Left hindlimb (tissue), 1 donor: Measurements from ENCODE around the gene DHX32.
A peak's percentile ranks its signal among the peaks of the same experiment; 100 is the strongest.
"Not testable (repeated sequence)": the region's sequence is repeated elsewhere in the genome, so short reads cannot be mapped to it uniquely, and the experiment has no call there.

Source experiments
- DNase-seq: peaks from one replicate; pipeline ENCODE4 v3.0.0-alpha.2; 2018

The DHX32 gene, protein sequence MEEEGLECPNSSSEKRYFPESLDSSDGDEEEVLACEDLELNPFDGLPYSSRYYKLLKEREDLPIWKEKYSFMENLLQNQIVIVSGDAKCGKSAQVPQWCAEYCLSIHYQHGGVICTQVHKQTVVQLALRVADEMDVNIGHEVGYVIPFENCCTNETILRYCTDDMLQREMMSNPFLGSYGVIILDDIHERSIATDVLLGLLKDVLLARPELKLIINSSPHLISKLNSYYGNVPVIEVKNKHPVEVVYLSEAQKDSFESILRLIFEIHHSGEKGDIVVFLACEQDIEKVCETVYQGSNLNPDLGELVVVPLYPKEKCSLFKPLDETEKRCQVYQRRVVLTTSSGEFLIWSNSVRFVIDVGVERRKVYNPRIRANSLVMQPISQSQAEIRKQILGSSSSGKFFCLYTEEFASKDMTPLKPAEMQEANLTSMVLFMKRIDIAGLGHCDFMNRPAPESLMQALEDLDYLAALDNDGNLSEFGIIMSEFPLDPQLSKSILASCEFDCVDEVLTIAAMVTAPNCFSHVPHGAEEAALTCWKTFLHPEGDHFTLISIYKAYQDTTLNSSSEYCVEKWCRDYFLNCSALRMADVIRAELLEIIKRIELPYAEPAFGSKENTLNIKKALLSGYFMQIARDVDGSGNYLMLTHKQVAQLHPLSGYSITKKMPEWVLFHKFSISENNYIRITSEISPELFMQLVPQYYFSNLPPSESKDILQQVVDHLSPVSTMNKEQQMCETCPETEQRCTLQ

DNA sequence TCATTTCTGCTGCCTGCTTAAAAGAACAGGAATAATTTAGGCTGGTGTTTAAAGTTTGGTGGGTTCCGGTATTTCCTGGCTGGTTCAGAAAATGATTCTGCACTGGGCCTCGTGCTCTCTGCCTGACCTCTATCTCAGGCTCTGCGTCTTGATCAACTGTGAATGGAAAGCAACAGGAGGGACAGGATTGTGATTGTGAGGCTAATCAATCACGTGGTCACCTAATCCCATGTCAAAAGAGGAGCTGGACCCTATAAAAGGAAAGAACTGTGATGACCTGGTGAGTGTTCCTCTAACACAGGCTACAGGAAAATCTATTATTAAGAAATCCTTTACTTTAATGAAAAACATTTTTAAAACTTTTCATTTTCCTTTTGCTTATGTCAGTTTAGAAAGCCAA is at the start of gene DHX32:
DHX32 (minus strand) TSS at position 101 of the 400 bp plus-strand sequence. CDS start 468 bp downstream, outside the sequence.
- DNase-seq, result no peak

DNA sequence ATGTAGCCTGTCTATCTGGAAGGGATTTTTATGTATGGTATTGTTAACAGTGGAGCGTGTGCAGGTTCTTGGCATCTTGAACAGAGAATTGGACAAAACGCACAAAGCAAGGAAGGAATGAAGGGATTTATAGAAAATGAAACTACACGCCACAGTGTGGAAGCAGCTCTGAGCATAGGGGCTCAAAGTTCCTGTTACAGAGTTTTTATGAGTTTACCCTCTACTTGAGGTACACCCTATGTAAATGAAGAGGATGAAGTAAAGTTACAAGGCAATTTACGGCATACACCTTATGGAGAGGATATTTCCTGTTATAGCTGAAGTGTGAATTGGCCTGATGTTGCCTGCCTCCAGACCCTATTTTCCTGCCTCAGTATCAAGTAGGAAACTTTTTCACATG is 48.5 kb upstream of the DHX32 start:
- no peak for DNase-seq

DNA sequence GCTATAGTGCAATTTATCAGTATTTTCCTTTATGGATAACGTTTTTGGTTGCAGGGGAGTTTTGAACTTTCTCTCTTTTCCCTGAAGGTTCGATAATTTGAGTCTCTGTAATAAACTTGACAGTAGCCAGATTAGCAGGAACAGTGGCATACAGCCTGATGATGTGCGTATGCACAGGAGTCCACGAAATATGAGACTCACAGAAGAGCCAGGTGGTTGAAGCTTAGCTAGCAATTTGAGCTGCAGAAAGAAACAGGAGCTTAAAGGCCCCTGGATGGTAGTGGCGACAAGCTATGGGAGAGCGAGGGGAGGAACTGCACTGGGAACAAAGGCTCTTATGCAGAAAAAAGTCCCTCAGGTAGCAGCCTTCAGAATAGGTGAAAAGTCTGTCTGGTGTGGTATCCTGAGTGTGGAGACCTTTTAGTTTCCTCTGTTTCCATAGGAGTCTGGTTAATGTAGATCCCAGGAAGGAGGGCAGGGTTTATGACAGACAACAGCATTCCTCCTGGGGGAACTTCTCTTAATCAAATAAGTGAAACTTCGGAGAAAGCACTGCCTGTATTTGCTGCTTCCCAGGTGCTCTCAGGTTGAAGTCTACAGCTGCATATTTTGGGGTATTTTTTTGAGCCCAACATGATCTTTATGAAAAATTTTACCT is 48.0 kb upstream of the DHX32 start:
- no peak for DNase-seq

DNA sequence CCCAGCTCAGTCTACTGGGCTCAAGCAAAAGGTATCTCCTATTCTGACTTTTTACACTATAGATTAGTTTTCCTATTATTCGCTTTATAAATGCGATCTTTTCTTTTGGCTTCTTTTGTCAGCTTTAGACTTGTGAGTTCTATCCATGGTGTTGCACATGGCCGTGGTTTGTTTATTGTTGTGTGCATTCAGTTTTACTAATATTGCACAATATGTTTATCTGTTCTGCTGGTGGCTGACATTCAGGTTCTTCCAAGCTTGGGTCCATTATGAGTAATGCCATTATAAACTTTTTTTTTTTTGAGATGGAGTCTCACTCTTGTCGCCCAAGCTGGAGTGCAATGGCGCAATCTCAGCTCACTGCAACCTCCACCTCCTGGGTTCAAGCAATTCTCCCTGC is 46.2 kb upstream of the DHX32 start:
- DNase-seq, result not testable (repeated sequence)

DNA sequence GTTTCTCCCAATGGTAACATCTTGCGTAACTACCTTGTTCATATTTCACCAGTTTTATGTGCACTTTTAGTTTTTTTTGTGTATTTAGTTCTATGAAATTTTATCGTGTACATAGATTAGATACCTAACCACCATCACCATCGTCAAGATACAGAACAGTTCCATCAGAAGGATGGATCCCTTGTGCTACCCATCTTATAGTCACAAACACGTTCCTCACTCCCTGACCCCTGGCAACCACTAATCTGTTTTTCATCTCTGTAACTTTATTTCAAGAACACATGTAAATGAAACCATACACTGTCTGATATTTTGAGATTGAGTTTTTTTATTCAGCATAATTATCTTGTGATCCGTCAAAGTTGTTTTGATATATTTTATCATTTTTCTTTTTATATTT is 45.2 kb upstream of the DHX32 start:
- no peak for DNase-seq

DNA sequence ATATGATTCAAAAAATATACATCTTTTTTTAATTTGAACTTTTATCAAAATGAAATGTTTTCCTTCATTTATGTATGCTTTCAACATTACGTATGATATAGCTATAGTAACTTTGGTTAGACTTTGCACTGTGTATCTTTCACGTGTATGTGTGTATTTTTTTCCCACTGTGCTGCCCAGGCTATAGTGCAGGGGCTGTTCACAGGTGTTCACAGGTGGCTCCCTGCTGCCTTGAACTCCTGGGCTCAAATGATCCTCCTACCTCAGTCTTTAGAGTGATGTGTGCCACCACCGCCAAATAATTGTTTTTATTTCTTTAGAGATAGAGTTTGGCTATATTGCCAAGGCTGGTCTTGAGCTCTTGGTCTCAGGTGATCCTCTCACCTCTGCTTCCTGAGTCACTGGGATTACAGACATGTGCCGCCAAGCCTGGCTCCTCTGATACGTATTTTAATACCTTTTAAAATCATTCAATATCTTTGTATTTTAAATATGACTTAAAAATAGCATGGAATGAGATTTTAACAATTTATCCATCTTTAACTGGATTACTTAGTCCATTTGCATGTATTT is 44.3 kb upstream of the DHX32 start:
- DNase-seq, result no peak

DNA sequence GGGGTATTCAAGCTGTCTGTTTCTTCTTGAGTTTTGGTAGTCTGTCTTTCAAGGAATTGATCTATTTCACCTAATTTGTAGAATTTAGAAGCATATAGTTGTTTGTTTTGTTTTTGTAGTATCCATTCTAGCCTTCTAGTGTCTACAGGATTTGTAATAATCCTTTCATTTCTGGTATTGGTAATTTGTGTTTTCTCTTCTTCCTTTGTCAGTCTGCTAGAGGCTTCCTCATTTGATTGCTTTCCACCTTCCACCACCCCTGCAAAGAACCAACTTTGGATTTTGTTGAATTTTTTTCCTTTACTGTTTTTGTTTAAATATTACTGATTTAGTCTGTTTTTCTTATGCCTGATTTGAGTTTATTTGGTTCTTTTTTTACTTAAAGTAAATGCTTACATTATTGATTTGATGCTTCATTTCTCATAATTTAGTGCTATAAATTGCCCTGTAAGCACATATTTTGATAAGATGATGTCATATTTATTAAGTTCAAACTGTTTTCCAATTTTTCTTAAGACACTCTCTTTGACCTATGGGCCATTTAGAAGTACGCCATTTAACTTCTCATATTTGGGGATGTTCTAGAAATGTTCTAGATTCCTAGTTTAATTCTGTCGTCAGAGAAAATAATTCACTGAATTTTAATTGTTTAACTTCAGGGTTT is 40.7 kb upstream of the DHX32 start:
- DNase-seq, result not testable (repeated sequence)

DNA sequence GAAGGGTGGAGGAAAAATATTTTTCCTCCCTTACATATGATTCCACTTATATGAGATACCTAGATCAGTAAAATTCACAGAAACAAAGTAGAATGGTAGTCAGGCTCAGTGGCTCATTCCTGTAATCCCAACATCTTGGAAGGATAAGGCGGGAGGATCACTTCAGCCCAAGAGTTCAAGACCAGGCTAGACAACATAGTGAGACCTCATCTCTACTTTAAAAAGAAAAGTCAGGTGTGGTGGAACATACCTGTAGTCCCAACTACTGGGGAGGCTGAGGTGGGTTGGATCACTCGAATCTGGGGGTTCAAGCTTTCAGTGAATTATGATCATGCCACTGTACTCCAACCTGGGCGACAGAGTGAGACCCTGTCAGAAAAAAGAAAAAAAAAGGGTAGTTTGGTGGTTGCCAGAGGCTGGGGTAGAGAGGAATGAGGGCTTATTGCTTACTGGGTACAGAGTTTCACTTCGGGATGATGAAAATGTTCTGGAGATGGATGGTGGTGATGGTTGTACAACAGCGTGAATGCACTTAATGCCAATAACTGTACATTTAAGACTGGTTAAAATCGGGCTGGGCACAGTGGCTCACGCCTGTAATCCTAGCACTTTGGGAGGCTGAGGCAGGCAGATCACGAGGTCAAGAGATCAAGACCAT is 36.7 kb upstream of the DHX32 start:
- DNase-seq, result not testable (repeated sequence)

DNA sequence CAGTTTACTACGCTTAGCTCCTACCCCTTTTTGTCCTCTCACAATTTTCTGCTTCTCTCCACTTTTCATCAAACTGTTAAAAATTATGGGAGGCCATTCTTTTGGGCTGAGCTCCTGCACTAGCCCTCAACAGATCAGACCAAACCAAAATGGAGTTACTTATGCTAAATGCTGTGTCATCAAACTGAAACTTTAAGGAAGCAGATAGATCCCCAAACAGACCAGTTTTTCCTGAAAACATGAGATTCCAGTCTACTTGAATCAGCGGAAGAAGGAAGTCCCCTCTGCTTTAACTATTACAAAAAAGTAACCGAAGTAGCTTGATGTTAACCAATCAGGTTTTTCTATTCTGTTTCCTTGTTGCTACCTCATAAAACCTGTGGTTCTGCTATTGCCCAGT is 35.9 kb upstream of the DHX32 start:
- no peak for DNase-seq

DNA sequence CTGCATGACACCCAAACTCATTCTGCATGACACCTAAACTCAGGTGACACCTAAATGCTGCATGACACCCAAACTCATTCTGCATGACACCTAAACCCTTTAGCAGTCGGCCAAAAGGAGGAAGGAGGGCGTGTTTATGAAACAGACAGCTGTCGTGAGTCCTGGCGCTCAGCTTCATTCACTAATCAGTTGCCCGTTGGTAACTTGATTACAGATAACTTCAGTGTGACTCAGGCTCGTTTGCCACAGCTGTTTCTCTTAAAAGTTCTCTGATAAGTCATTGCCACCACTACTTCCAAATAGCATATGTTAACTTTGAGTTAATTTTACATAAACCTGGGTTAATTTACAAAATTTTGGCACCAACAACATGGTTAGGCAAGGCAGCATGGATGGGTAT is 32.2 kb upstream of the DHX32 start:
- DNase-seq, result not testable (repeated sequence)

DNA sequence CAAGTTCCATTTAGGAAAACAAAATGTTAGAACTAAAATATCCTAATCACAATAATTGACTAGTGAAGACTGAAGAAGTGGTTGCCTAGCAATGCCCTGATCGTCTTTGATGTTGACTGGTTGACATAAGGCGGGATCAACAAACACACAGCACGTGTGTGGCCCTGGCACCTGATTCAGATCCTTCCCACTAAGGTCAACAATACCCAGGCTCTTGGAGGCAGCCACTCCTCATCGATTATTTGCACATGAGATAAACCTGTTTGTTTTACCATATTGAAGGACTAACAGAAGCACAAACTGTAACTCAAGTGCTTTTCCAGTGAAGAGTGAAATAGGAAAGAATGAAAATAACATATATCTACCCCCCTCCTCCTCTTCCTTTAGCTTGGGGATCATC is 30.9 kb upstream of the DHX32 start:
- DNase-seq, result no peak

DNA sequence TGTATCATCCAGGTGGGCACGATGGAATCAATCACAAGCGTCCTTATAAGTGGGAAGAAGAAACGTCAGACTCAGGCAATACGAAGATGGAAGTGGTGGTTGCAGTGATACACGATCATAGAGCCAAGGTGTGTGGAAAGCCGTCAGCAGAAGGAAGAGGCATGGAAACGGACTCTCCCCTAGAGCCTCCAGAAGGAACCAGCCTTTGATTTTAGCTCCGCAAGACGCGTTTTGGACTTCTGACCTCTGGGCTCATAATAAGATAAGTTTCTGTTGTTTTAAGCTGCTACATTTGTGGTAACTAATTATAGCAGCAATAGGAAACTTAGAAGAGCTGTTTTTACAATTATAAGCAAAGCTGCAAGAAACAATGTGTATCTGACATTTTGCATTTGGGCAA is 30.1 kb upstream of the DHX32 start:
- no peak for DNase-seq

DNA sequence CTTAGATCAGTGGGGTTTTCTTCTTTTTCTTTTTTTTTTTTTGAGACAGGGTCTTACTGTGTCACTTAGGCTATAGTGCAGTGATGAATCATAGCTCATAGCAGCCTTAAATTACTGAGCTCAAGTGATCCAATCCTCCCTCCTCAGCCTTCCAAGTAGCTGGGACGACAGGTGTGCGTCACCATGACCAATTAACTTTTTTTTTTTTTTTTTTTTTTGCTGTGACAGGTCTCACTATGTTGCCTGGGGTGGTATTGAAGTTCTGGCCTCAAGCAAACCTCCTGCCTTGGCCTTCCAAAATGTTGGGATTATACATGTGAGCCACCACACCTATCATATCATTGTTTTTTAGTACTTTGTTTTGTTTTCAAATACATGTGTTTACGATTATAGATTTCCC is 28.4 kb upstream of the DHX32 start:
- DNase-seq, result not testable (repeated sequence)

DNA sequence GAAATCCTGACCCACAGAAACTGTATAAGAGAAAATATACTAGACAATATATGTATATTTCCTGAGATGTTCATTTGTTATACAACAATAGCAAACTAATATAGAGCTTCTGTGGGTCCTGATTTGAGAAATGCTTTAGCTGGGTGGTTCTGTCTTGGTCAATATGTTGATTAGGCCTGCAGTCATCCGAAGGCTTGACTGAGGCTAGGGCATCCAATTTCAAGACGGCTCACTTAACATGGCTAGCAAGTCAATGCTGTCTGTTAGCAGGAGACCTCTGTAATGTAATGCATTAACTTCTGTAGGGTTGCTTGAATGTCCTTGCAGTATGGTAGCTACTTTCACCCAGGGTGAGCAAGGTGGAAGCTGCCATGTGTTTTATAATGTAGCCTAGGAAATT is 27.7 kb upstream of the DHX32 start:
- DNase-seq, result not testable (repeated sequence)

DNA sequence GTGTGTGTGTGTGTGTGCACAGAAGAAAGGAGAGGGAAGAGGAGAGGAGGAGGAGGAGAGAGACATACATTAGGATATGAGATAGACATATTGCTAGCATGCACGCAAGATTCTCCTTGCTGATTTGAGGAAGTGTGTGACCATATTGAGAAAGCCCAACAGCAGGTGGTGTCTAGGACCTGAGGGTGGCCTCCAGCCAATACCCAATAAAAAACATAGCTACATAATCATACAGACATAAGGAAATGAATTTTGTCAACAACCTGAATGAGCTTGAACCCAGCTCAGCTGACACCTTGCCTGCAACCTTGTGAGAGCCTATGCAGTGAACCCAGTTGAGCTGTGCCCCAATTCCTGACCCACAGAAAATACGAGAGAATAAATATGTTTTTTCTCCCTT is 26.5 kb upstream of the DHX32 start:
- DNase-seq, result not testable (repeated sequence)

DNA sequence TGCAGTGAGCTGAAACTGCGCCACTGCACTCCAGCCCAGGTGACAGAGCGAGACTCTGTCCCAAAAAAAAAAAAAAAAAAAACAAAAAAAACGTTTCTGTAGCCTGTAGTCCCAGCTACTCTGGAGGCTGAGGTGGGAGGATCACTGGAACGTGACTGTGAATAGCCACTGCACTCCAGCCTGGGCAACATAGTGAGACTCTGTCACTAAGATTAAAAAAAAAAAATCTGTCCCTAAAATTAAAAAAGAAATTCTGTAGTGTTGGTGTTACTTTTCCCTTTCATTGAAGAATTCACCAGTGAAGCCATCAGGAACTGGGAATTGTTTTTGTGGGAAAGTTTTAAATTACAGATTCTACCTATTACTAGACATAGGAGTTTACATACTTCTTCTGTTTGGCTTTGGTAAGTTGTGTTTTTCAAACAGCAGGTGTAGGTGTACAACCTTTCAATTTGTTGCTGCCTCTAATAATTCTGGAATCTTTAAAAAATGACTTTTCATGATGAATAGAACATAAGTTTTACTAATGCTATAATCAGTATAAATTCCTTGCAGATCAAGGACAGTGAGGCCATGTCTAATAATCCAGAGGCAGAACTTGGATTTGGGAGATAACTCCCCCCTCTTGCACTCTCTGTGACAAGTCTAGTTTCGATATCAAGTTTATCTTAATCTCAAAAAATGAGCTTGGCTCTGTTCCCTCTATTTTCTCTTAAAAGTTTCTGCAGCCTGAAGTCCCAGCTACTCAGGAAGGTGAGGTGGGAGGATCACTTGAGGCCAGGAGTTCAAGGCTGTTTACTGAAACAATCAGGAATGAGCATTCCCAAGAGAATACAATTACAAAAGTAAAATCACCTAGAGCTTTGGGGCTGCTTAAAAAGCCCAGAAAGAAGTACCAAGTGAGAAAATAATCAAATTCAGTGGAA is 24.2 kb upstream of the DHX32 start:
- not testable (repeated sequence) for DNase-seq

DNA sequence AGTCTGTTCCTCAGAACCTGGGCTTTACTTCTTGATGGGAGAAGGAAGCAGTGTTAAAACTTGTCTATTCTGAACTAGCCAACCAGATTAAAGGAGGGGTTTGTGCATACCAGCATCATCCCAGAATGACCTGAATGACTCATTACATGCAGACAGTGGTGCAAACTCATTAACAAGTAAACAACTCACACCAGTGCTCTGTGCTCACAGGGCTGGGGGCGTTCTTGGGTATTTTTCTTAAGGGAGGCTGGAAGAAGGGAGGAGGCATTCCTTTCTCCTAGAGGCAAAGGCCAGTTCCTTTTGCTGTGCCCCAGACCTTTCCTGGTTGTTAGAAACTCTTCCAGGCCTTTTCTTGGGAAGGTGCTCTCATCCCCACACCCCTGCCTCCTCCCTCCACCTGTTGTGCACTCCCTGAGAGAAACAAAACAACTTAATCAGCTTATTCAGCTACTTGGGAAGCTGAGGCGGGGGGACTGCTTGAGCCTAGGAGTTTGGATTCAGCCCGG is 22.1 kb upstream of the DHX32 start:
- DNase-seq, result not testable (repeated sequence)

DNA sequence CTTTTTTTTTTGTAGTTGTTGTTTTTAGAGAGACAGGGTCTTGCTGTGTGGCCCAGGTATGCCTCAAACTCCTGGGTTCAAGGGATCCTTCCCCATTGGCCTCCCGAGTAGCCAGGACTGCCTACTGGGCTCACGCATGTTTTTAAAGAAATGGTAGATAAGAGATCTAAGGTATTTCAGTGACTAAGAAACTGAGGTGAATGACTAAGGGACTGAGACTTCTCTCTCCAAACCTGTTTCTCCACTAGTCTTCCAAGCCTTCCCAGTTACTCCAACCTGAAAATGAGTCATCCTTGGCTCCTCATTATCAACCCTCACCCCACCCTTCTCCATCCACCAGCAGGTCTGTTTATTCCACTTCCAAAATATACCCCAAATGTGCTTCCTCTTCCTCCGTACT is 19.9 kb upstream of the DHX32 start:
- DNase-seq, result not testable (repeated sequence)

DNA sequence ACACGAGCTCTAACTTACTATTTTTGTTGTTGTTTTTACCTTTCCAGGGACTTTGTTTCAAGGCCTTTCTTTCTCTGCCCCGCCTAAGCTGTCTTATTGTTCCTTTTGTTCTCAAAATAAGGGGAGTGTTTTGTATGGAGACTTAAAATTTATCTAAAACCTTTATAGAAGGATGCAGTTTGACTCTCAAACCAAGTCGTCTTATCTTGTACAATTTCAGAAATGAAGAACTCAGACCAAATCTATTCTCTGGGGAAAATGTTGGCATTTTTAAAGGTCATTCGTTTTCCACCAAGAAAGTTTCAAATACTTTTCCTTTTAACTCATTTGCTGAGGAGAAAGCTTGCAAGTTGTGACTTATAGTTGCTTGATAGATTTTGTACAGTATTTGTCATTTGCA is 16.2 kb upstream of the DHX32 start:
- DNase-seq, result not testable (repeated sequence)

DNA sequence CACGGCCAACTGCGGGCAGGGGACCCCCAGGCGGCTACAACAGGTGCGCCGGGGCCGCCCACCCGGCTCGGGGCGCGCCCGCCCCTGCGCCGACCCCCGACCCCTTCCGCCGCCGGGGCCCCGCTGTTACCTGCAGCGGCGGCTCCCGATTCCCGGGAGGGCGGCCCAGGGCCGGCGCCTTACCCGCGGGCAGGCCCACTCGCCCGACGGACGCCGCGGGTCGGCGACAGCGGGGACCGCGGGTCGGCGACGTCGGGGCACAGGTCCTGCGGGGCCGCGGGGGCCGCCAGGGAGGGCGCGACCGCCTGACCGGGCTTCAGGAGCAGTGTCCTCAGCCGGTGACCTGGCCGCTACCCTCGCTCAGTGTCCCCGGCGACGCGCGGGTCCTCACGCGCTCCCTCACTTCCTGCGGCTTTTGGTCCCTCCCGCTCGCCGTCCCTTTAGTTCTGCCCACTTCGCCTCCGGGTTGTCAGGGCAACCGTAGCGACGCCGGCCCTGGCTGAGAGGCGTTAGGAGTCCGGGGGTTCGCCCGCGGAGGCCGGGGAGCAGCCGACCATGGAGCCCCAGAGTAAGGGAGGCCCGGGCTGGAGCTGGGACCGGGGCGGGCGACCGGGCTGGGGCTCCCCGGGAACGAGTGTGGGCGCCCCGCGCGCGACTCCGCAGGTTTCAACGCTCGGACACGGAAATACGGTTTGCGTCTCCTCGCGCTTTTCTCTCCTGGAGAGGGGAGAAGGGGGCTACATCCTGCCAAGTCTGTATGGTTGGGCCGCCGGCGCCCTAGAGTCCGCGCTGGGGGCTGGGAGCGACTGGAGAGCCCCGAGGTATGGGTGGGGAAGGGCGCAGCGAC is 15.2 kb upstream of the DHX32 start, which contains the start of gene FANK1:
FANK1 (plus strand) TSS at position 477 of the 847 bp plus-strand sequence; CDS start at position 556, 79 bp downstream.
- peak; percentile 88 for DNase-seq
